ENCODE results near the gene RPS3.

- TF ChIP-seq CTCF (IDR thresholded peaks at IDR 0.05) (no peak), EZH2 (IDR thresholded peaks at IDR 0.05; ENCODE audit: borderline replicate concordance, insufficient read depth, low read depth, low read length, poor library complexity, severe bottlenecking) (no peak)
Observed at GRCh38 chr11:75439026-75439425, 39.7 kb downstream of the RPS3 start.
